ENCODE data around the gene SFRP4. TPM values are rescaled to one million over a fixed set of nuclear protein-coding genes. Genes with fewer than 3 reads are reported as not detected.
"Not testable (repeated sequence)": the region's sequence is repeated elsewhere in the genome, so short reads cannot be mapped to it uniquely, and the experiment has no call there.

Gene SFRP4
- total and polyA plus RNA-seq, 8 donors = 0.47 to 21.3 (median 1.0) TPM

- 92 to 98% methylated on average over 9 of the region's 9 CpGs for WGBS, 2 donors
- FAIRE-seq = no peak
- Histone ChIP-seq H3K36me3 (no peaks in the 10 kb centered on the region), H3K27ac (no peak overlapping the region), H3K4me3 (no peak overlapping the region), H3K9me3 (no peaks in the 10 kb centered on the region), H3K27me3 (no peaks in the 10 kb centered on the region), H3K4me1 (no peaks in the 10 kb centered on the region)
- ATAC-seq = no peak
- no peak for DNase-seq
- intact Hi-C loops (cut with DNase I) = no loop called here
- TF ChIP-seq CTCF (IDR thresholded peaks at IDR 0.05) = no peak
Measured at GRCh38 chr7:37957221-37957970, 40.8 kb upstream of the SFRP4 start.

GRCh38 chr7:37956791-37957190 lies 40.2 kb upstream of the SFRP4 start:
- FAIRE-seq = no peak

GRCh38 chr7:37954217-37954616 lies 37.6 kb upstream of the SFRP4 start:
- H3K4me3 ChIP-seq; H3K27me3 ChIP-seq; FAIRE-seq; ATAC-seq; H3K36me3 ChIP-seq; H3K9me3 ChIP-seq; DNase-seq; H3K27ac ChIP-seq; intact Hi-C loops (cut with DNase I); H3K4me1 ChIP-seq: not testable (repeated sequence)
- 94 to 95% methylated on average over 1 of the region's 1 CpG for WGBS, 2 donors

More at GRCh38 chr7:37956791-37957190, 40.2 kb upstream of the SFRP4 start:
- Histone ChIP-seq H3K36me3 (no peaks in the 10 kb centered on the region), H3K27me3 (no peaks in the 10 kb centered on the region), H3K27ac (no peak overlapping the region), H3K4me1 (no peaks in the 10 kb centered on the region), H3K4me3 (no peak overlapping the region), H3K9me3 (no peaks in the 10 kb centered on the region)
- DNase-seq = no peak
- intact Hi-C loops (cut with DNase I) = no loop called here
- no peak for ATAC-seq
- no peak for TF ChIP-seq CTCF (IDR thresholded peaks at IDR 0.05)

GRCh38 chr7:37952240-37952639 lies 35.6 kb upstream of the SFRP4 start:
- Histone ChIP-seq H3K36me3 (no peaks in the 10 kb centered on the region), H3K27ac (no peak overlapping the region), H3K9me3 (no peaks in the 10 kb centered on the region), H3K4me3 (no peak overlapping the region), H3K4me1 (no peaks in the 10 kb centered on the region), H3K27me3 (no peaks in the 10 kb centered on the region)
- no peak for TF ChIP-seq CTCF (IDR thresholded peaks at IDR 0.05)
- DNase-seq (no peak), ATAC-seq (no peak), FAIRE-seq (no peak)
- intact Hi-C loops (cut with DNase I) = no loop called here
- 84 to 94% methylated on average over 2 of the region's 2 CpGs for WGBS, 2 donors

- Histone ChIP-seq H3K4me3 (no peak overlapping the region), H3K36me3 (no peaks in the 10 kb centered on the region), H3K27ac (no peak overlapping the region), H3K9me3 (no peaks in the 10 kb centered on the region), H3K4me1 (peaks cover 4 to 13% (median 9%) of the 10 kb centered on the region in 3 donors), H3K27me3 (no peaks in the 10 kb centered on the region)
- WGBS, 2 donors = 97 to 98% methylated on average over 7 of the region's 7 CpGs
- DNase-seq = no peak
- ATAC-seq = no peak
- FAIRE-seq = no peak
- intact Hi-C loops (cut with DNase I) = no loop called here
- no peak for TF ChIP-seq CTCF (IDR thresholded peaks at IDR 0.05)
Measured at GRCh38 chr7:37947941-37948210, 31.3 kb upstream of the SFRP4 start.

Data from pancreas (tissue), 10 donors.